Fibroblast of lung (primary cell): ENCODE results near the gene EVX2. TPM values are rescaled to one million over a fixed set of nuclear protein-coding genes. Genes with fewer than 3 reads are reported as not detected.

Experiments
- DNase-seq, 2 donors: peaks; one replicate each; pipeline versions ENCODE4 v3.0.0 to v3.0.0-alpha.2; 2010; ENCODE audit warnings: low read depth in 2 of 2
- H2AFZ ChIP-seq: 2 replicates; pipeline ENCODE4 v1.5.1; 2012; ENCODE audit warnings: low read length, control low read depth, inconsistent platforms
- H3K27ac ChIP-seq: 2 replicates; pipeline ENCODE4 v1.5.1; 2011; ENCODE audit warnings: low read length, control low read depth; ENCODE audit not compliant: insufficient read depth
- H3K27me3 ChIP-seq: 2 replicates; pipeline ENCODE4 v1.5.1; 2011; ENCODE audit warnings: mild to moderate bottlenecking, low read length; ENCODE audit not compliant: control insufficient read depth, insufficient read depth
- H3K36me3 ChIP-seq: 2 replicates; pipeline ENCODE4 v1.5.1; 2011; ENCODE audit warnings: low read length; ENCODE audit not compliant: control insufficient read depth, insufficient read depth
- H3K4me1 ChIP-seq: 2 replicates; pipeline ENCODE4 v1.5.1; 2011; ENCODE audit warnings: low read length; ENCODE audit not compliant: control insufficient read depth, insufficient read depth; ENCODE audit errors: extremely low read depth
- H3K4me2 ChIP-seq: 2 replicates; pipeline ENCODE4 v1.5.1; 2011; ENCODE audit warnings: low read length, control low read depth; ENCODE audit not compliant: insufficient read depth; ENCODE audit errors: extremely low read depth
- H3K4me3 ChIP-seq, 4 experiments: fragments of 200-600 bp in 1 of 4; sonication (generic) in 1 of 4; replicated peaks in 1 of 4; 2 replicates each; pipeline ENCODE4 v1.5.1; 2011 to 2016; ENCODE audit warnings: low read length in 4 of 4, low read depth in 3 of 4, mild to moderate bottlenecking in 3 of 4, control low read depth in 2 of 4, inconsistent platforms in 1 of 4, mixed read lengths in 1 of 4; ENCODE audit not compliant: insufficient read depth in 1 of 4; ENCODE audit errors: control extremely low read depth in 1 of 4
- H3K79me2 ChIP-seq: 2 replicates; pipeline ENCODE4 v1.5.1; 2012; ENCODE audit warnings: mild to moderate bottlenecking, low read length, inconsistent platforms; ENCODE audit not compliant: control insufficient read depth, insufficient read depth
- H3K9ac ChIP-seq: 2 replicates; pipeline ENCODE4 v1.5.1; 2011; ENCODE audit warnings: mild to moderate bottlenecking, low read length, control low read depth; ENCODE audit not compliant: insufficient read depth
- H3K9me3 ChIP-seq: 2 replicates; pipeline ENCODE4 v1.5.1; 2012; ENCODE audit warnings: low read depth, low read length; ENCODE audit not compliant: control insufficient read depth, insufficient read depth
- H4K20me1 ChIP-seq: 2 replicates; pipeline ENCODE4 v1.5.1; 2011; ENCODE audit warnings: low read length; ENCODE audit not compliant: control insufficient read depth, insufficient read depth; ENCODE audit errors: extremely low read depth
- EZH2 ChIP-seq: IDR thresholded peaks from 2 replicates; pipeline ENCODE4 v1.5.1; 2012; ENCODE audit warnings: low read length, control low read depth, mild to moderate bottlenecking; ENCODE audit errors: missing control alignments
- polyA plus RNA-seq, 2 donors: library from polyadenylated mRNA; depleted of rRNA in 1 of 2; stranded (reverse) in 1 of 2; unstranded in 1 of 2; fragments of >200 nt; gene quantifications; 2 replicates each; pipeline ENCODE4 v1.2.1, GENCODE V29; 2011 to 2012; ENCODE audit warnings: missing spikeins in 1 of 2
- total RNA-seq: library from RNA; depleted of rRNA; stranded (reverse); fragments of >200 nt; gene quantifications from 2 replicates; pipeline ENCODE4 v1.2.1, GENCODE V29; 2014
- TF ChIP-seq, protein P1 (sequence below), 2 donors: IDR thresholded peaks in 1 of 2; conservative IDR thresholded peaks in 1 of 2; 1 replicate in 1 of 2; 2 replicates in 1 of 2; pipeline ENCODE4 v1.5.1; 2011 to 2012; ENCODE audit warnings: low read length in 2 of 2, control low read depth in 1 of 2, inconsistent platforms in 1 of 2, low read depth in 1 of 2, mild to moderate bottlenecking in 1 of 2

EVX2 gene
- total and polyA plus RNA-seq, 2 donors (not counting 1 experiment from before 2014, with no cell fraction given), result not detected

DNA sequence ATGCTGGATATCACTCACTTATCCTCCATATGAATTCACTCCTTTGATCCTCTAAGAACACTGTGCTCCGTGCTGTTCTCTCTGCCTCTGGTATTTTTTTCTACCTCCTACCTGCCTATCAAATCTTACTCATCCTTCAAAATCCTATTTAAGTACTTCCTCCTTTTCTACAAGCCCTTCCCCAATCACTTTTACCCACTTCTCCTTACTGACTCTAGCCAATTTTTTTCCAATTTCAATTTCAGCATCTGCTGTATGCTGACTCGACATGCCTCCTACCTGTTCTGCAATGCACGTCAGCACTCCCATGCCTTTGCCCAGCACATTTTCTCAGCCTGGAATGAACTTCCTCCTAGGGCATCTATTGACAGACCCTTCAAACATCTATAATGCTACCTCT, 44.4 kb downstream of the EVX2 start:
- no peak for DNase-seq
- Histone ChIP-seq H3K27me3 (no peaks in the 10 kb centered on the region), H3K4me1 (no peaks in the 10 kb centered on the region), H3K36me3 (no peaks in the 10 kb centered on the region), H3K27ac (no peak overlapping the region), H3K9me3 (no peaks in the 10 kb centered on the region), H3K79me2 (no peaks in the 10 kb centered on the region), H3K4me3 (no peak overlapping the region), H4K20me1 (no peaks in the 10 kb centered on the region), H3K9ac (no peak overlapping the region), H3K4me2 (no peak overlapping the region), H2AFZ (no peak overlapping the region)
- TF ChIP-seq EZH2, result no peak
- TF ChIP-seq, protein P1, sequence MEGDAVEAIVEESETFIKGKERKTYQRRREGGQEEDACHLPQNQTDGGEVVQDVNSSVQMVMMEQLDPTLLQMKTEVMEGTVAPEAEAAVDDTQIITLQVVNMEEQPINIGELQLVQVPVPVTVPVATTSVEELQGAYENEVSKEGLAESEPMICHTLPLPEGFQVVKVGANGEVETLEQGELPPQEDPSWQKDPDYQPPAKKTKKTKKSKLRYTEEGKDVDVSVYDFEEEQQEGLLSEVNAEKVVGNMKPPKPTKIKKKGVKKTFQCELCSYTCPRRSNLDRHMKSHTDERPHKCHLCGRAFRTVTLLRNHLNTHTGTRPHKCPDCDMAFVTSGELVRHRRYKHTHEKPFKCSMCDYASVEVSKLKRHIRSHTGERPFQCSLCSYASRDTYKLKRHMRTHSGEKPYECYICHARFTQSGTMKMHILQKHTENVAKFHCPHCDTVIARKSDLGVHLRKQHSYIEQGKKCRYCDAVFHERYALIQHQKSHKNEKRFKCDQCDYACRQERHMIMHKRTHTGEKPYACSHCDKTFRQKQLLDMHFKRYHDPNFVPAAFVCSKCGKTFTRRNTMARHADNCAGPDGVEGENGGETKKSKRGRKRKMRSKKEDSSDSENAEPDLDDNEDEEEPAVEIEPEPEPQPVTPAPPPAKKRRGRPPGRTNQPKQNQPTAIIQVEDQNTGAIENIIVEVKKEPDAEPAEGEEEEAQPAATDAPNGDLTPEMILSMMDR (conservative IDR thresholded peaks at IDR 0.05 in 1 of 2, IDR thresholded peaks at IDR 0.05 in 1 of 2; ENCODE audit: low read depth in 1 of 2, low read length in 2 of 2), result no peak

- no peaks in the 10 kb centered on the region for H3K27me3 ChIP-seq
- no peak for DNase-seq
- no peaks in the 10 kb centered on the region for H3K9me3 ChIP-seq
- H3K36me3 ChIP-seq, result no peaks in the 10 kb centered on the region
- no peak overlapping the region for H3K4me2 ChIP-seq
- H2AFZ ChIP-seq, result no peak overlapping the region
- H3K79me2 ChIP-seq, result no peaks in the 10 kb centered on the region
- H4K20me1 ChIP-seq, result no peaks in the 10 kb centered on the region
- H3K4me3 ChIP-seq, result no peak overlapping the region
- no peak overlapping the region for H3K27ac ChIP-seq
- no peak overlapping the region for H3K9ac ChIP-seq
- H3K4me1 ChIP-seq, result no peaks in the 10 kb centered on the region
- TF ChIP-seq EZH2, result no peak
- TF ChIP-seq, protein P1 (conservative IDR thresholded peaks at IDR 0.05 in 1 of 2, IDR thresholded peaks at IDR 0.05 in 1 of 2; ENCODE audit: low read depth in 1 of 2, low read length in 2 of 2), result no peak
Measured at GRCh38 chr2:176038694-176039093, 45.1 kb downstream of the EVX2 start.

DNA sequence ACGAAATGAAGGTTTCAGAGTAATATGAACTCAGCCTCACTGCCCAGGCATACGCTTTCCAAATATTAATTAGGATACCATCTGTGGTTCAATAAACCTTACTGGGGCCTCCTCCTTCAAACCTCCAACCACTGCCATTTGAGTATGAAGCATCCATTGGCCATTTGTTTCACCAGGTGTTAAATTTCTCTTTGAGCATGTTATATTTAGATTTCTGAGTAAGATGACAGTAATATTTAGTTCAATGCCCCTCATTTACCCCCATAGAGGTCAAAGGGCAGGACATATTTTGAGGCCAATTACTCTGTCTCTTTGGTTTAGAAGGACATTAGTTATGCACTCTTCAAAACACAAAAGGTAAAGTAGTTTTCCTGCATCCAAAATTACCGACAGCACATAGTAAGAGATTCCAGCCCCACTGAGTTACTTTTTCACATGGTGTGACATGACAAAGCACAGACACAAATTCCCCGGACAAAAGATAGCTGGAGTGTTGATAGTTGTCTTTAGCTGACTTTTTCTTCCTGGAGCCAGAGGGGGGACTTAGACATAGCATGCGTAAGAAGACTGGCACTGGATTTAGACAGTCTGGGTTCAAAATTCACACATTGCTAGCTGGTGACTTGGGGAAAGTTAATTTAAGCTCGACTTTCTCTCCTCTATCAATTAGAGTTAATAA, 48.6 kb downstream of the EVX2 start:
- H3K4me2 ChIP-seq, result no peak overlapping the region

More for the DNA sequence above, 48.6 kb downstream of the EVX2 start:
- TF ChIP-seq, protein P1 (conservative IDR thresholded peaks at IDR 0.05 in 1 of 2, IDR thresholded peaks at IDR 0.05 in 1 of 2; ENCODE audit: low read depth in 1 of 2, low read length in 2 of 2), result no peak
- no peak for TF ChIP-seq EZH2
- no peaks in the 10 kb centered on the region for H3K4me1 ChIP-seq
- no peak overlapping the region for H3K4me3 ChIP-seq
- no peaks in the 10 kb centered on the region for H3K27me3 ChIP-seq
- no peak overlapping the region for H3K27ac ChIP-seq
- H4K20me1 ChIP-seq, result no peaks in the 10 kb centered on the region
- H3K9me3 ChIP-seq, result no peaks in the 10 kb centered on the region
- no peak overlapping the region for H3K9ac ChIP-seq
- no peaks in the 10 kb centered on the region for H3K79me2 ChIP-seq
- no peak for DNase-seq
- no peaks in the 10 kb centered on the region for H3K36me3 ChIP-seq
- H2AFZ ChIP-seq, result no peak overlapping the region
